MCF 10A (cell line): Measurements from ENCODE around the gene USP6NL. TPM values are rescaled to one million over a fixed set of nuclear protein-coding genes. Genes with fewer than 3 reads are reported as not detected.

ENCODE experiments used
- BruUV-seq: library from RNA; stranded (reverse); fragments of 400-500 nt; replicated peaks from 2 replicates; lab custom pipeline; 2021; lab: Mats Ljungman, UMichigan
- CTCF ChIA-PET: fragments of 300-600 bp; sonication (Branson Sonifier 250); formaldehyde crosslinking; extraction: SDS; loops from one replicate; lab custom pipeline; 2021; ENCODE audit warnings: antibody characterized with exemption, inconsistent platforms; lab: Yijun Ruan, JAX
- POLR2A ChIA-PET: fragments of 300-600, 350-650 bp; sonication (Branson Sonifier 250); formaldehyde crosslinking; extraction: SDS; loops from one replicate; lab custom pipeline; 2020; ENCODE audit warnings: antibody characterized with exemption, inconsistent platforms; lab: Yijun Ruan, JAX
- DNase-seq: peaks from one replicate; pipeline ENCODE4 v3.0.0-alpha.2; 2018; ENCODE audit not compliant: unreplicated experiment
- H3K27ac Mint-ChIP-seq: one replicate; pipeline ENCODE4 v1.8.0; 2022; ENCODE audit warnings: mild to moderate bottlenecking, low read depth, mixed read lengths; ENCODE audit not compliant: unreplicated experiment
- H3K27me3 Mint-ChIP-seq: one replicate; pipeline ENCODE4 v1.8.0; 2022; ENCODE audit warnings: mixed read lengths; ENCODE audit not compliant: insufficient read depth, unreplicated experiment
- H3K36me3 Mint-ChIP-seq: one replicate; pipeline ENCODE4 v1.8.0; 2022; ENCODE audit warnings: mild to moderate bottlenecking, moderate library complexity, mixed read lengths; ENCODE audit not compliant: insufficient read depth, unreplicated experiment
- H3K4me1 Mint-ChIP-seq: one replicate; pipeline ENCODE4 v1.8.0; 2022; ENCODE audit warnings: mixed read lengths; ENCODE audit not compliant: insufficient read depth, unreplicated experiment
- H3K4me3 Mint-ChIP-seq: one replicate; pipeline ENCODE4 v1.8.0; 2022; ENCODE audit warnings: mild to moderate bottlenecking, moderate library complexity, mixed read lengths; ENCODE audit not compliant: unreplicated experiment
- H3K9me3 Mint-ChIP-seq: one replicate; pipeline ENCODE4 v1.8.0; 2022; ENCODE audit warnings: mixed read lengths; ENCODE audit not compliant: unreplicated experiment
- intact Hi-C: fragments of 100-400 bp; cut with micrococcal nuclease; formaldehyde crosslinking; loops from 2 replicates; pipeline ENCODE4 v1.14.1; 2022
- total RNA-seq: library from RNA; stranded (reverse); gene quantifications from 2 replicates; pipeline ENCODE4 v1.2.3, GENCODE V29; 2022
- TF ChIP-seq, protein P1 (sequence below): fragments of 200-600 bp; IDR thresholded peaks from one replicate; pipeline ENCODE4 v1.8.0; 2022; ENCODE audit warnings: antibody characterized with exemption, mild to moderate bottlenecking; ENCODE audit not compliant: unreplicated experiment

The USP6NL gene
- total RNA-seq, 1 experiment from 2014 or later = 19.2 TPM

DNA sequence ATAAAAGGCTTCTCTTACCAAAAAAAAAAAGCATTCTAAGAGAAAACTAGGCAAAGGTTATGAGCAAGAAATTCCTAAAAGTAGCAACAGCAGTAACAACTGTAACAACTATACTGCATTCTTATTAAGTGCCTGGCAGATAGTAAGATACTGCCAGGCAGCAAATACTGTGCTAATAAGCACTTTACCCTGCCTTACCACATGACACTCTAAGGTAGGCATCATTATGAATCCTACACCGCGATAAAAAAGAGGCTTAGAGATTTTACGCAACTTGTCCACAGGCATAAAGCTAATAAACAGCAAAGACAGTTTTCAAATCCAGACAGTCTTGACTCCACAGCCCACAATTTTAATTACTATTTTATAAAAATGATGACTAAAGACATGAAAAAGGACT, 83.2 kb downstream of the USP6NL start:
- no peaks in the 10 kb centered on the region for H3K9me3 Mint-ChIP-seq
- TF ChIP-seq, protein P1, sequence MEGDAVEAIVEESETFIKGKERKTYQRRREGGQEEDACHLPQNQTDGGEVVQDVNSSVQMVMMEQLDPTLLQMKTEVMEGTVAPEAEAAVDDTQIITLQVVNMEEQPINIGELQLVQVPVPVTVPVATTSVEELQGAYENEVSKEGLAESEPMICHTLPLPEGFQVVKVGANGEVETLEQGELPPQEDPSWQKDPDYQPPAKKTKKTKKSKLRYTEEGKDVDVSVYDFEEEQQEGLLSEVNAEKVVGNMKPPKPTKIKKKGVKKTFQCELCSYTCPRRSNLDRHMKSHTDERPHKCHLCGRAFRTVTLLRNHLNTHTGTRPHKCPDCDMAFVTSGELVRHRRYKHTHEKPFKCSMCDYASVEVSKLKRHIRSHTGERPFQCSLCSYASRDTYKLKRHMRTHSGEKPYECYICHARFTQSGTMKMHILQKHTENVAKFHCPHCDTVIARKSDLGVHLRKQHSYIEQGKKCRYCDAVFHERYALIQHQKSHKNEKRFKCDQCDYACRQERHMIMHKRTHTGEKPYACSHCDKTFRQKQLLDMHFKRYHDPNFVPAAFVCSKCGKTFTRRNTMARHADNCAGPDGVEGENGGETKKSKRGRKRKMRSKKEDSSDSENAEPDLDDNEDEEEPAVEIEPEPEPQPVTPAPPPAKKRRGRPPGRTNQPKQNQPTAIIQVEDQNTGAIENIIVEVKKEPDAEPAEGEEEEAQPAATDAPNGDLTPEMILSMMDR = no peak
- no peak overlapping the region for H3K27ac Mint-ChIP-seq
- intact Hi-C loops = no loop called here
- peaks cover 11% of the 10 kb centered on the region for H3K4me1 Mint-ChIP-seq
- POLR2A ChIA-PET = no interaction called here
- DNase-seq = no peak
- H3K27me3 Mint-ChIP-seq = no peaks in the 10 kb centered on the region
- BruUV-seq = no TSS peak
- H3K36me3 Mint-ChIP-seq = peaks cover 7% of the 10 kb centered on the region
- no peak overlapping the region for H3K4me3 Mint-ChIP-seq
- CTCF ChIA-PET = interaction anchor here (0.9 kb wide), 1 partner anchor 13 kb away, joined by 4 read pairs; no protein-coding TSS in a partner anchor

DNA sequence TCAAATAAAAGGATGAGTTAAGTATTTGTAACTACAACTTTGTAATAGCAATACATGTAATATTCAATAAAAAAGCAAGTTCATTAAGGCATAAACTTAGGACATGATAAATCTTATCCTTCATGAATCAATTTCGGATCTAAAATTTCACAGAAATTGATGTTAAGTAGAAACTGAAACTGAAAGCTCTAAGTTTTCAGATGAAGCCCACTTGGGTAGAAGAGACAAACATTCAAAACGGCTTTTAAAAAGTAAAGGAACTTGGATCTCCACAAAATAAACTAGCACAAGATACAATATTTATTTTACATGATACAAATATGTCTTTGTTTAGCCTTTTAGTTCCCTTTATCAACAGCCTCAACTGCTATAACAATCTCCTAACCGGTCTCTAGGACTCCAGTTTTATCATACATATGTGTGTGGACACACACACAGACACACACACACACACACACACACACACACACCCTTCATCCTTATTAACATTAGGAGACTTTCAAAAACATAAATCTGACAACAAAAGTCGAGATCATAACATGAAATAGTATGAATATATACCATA, 83.7 kb downstream of the USP6NL start:
- intact Hi-C loops = no loop called here

DNA sequence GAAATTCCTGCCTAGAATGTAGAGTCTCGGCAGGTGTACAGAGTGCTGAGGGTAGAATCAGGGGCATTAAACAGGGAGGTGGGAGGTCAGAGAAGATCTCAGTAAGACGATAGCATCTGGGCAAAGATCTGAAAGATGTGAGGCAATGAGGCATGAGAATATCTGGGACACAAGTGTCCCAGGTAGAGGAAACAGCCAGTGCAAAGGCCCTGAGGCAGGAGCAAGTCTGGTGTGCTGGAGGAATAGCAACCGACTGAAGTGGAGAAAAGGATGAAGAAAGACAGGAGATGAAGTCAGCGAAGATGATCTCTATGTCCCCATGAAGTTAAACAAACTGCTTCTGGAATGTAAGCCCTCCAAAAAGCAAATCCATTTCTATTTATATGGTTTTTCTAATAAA, 84.4 kb downstream of the USP6NL start:
- ChIA-PET POLR2A (no interaction called here), CTCF (interaction anchor here (0.6 kb wide), 1 partner anchor 23 kb away, joined by 3 read pairs; no protein-coding TSS in a partner anchor)
- Mint-ChIP-seq H3K27me3 (no peaks in the 10 kb centered on the region), H3K27ac (no peak overlapping the region), H3K9me3 (no peaks in the 10 kb centered on the region), H3K4me3 (no peak overlapping the region), H3K36me3 (peaks cover 7% of the 10 kb centered on the region), H3K4me1 (peaks cover 13% of the 10 kb centered on the region)
- TF ChIP-seq, protein P1 = no peak
- intact Hi-C loops = no loop called here
- DNase-seq = no peak
- no TSS peak for BruUV-seq

More for the DNA sequence above, 83.7 kb downstream of the USP6NL start:
- POLR2A ChIA-PET = no interaction called here
- Mint-ChIP-seq H3K36me3 (peaks cover 7% of the 10 kb centered on the region), H3K4me3 (no peak overlapping the region), H3K27me3 (no peaks in the 10 kb centered on the region), H3K27ac (no peak overlapping the region), H3K9me3 (no peaks in the 10 kb centered on the region), H3K4me1 (peaks cover 11% of the 10 kb centered on the region)
- no TSS peak for BruUV-seq
- DNase-seq = no peak
- CTCF ChIA-PET = interaction anchor here (0.9 kb wide), 1 partner anchor 12 kb away, joined by 4 read pairs; no protein-coding TSS in a partner anchor
- TF ChIP-seq, protein P1 = no peak

DNA sequence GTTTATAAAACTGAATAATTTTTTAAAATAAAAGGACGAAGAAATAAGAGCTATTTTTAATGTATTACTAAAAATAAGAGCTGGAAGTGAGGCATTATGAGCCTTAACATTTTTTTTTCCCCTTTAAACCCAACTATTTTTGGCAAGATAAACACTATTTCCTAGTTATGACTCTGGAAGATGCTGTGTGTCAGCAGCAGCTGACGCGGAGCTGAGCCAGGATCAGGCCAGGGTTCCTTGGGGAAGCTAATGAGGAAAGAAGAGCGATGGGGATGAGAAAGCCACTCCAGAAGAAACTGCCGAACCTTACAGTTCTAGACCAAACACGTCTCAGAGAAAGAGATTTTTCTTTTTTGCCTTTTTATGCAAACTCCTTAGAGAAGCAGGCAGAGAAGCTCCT, 85.9 kb downstream of the USP6NL start:
- DNase-seq = no peak
- Mint-ChIP-seq H3K9me3 (no peaks in the 10 kb centered on the region), H3K36me3 (peaks cover 7% of the 10 kb centered on the region), H3K27me3 (no peaks in the 10 kb centered on the region), H3K4me1 (peaks cover 18% of the 10 kb centered on the region), H3K4me3 (no peak overlapping the region), H3K27ac (no peak overlapping the region)
- ChIA-PET POLR2A (interaction anchor here (1.1 kb wide), 1 partner anchor 86 kb away, joined by 4 read pairs; the partner anchor contains the start of gene USP6NL), CTCF (interaction anchor here (0.9 to 1.5 kb wide), 3 partner anchors 11 to 232 kb away, joined by 3 to 7 read pairs (median 3); no protein-coding TSS in a partner anchor)
- no TSS peak for BruUV-seq
- intact Hi-C loops = no loop called here
- TF ChIP-seq, protein P1 = no peak
